ENCODE data around the gene GRIFIN. TPM values are rescaled to one million over a fixed set of nuclear protein-coding genes. Genes with fewer than 3 reads are reported as not detected.

The GRIFIN gene
- total RNA-seq, 1 donor from 2014 or later, result not detected

GRCh38 chr7:2445047-2445446 lies 31.2 kb downstream of the GRIFIN start:
- H3K4me3 ChIP-seq, result no peak overlapping the region
- H3K36me3 ChIP-seq, result no peaks in the 10 kb centered on the region
- DNase-seq (peak; percentile 63), ATAC-seq (peak; percentile 10)
- no peak for TF ChIP-seq CTCF (IDR thresholded peaks at IDR 0.05)
- H3K27ac ChIP-seq, result no peak overlapping the region
- intact Hi-C loops (cut with DNase I), result no loop called here
- H3K27me3 ChIP-seq, result no peaks in the 10 kb centered on the region
- peaks cover 9% of the 10 kb centered on the region for H3K4me1 ChIP-seq
- no peaks in the 10 kb centered on the region for H3K9me3 ChIP-seq

GRCh38 chr7:2444476-2444875 lies 31.7 kb downstream of the GRIFIN start:
- Histone ChIP-seq H3K4me1 (peaks cover 9% of the 10 kb centered on the region), H3K4me3 (no peak overlapping the region), H3K9me3 (no peaks in the 10 kb centered on the region), H3K36me3 (no peaks in the 10 kb centered on the region), H3K27ac (no peak overlapping the region), H3K27me3 (no peaks in the 10 kb centered on the region)
- DNase-seq (no peak), ATAC-seq (no peak)
- no peak for TF ChIP-seq CTCF (IDR thresholded peaks at IDR 0.05)
- intact Hi-C loops (cut with DNase I), result no loop called here

GRCh38 chr7:2443491-2443890 lies 32.7 kb downstream of the GRIFIN start:
- no peak for ATAC-seq
- Histone ChIP-seq H3K36me3 (no peaks in the 10 kb centered on the region), H3K4me3 (no peak overlapping the region), H3K27me3 (no peaks in the 10 kb centered on the region), H3K27ac (no peak overlapping the region), H3K4me1 (peaks cover 9% of the 10 kb centered on the region), H3K9me3 (no peaks in the 10 kb centered on the region)
- intact Hi-C loops (cut with DNase I), result no loop called here
- no peak for TF ChIP-seq CTCF (IDR thresholded peaks at IDR 0.05)
- no peak for DNase-seq

GRCh38 chr7:2441430-2442058 lies 34.7 kb downstream of the GRIFIN start:
- Histone ChIP-seq H3K27me3 (no peaks in the 10 kb centered on the region), H3K4me3 (no peak overlapping the region), H3K36me3 (peaks cover 2% of the 10 kb centered on the region), H3K9me3 (no peaks in the 10 kb centered on the region), H3K27ac (peak overlapping the region; percentile 63), H3K4me1 (peaks cover 15% of the 10 kb centered on the region)
- DNase-seq (no peak), ATAC-seq (no peak)
- no peak for TF ChIP-seq CTCF (IDR thresholded peaks at IDR 0.05)
- intact Hi-C loops (cut with DNase I), result no loop called here

GRCh38 chr7:2440608-2441245 lies 35.5 kb downstream of the GRIFIN start:
- H3K27ac ChIP-seq, result peak overlapping the region; percentile 63
- intact Hi-C loops (cut with DNase I), result no loop called here
- no peaks in the 10 kb centered on the region for H3K27me3 ChIP-seq
- H3K9me3 ChIP-seq, result no peaks in the 10 kb centered on the region
- peak; percentile 54 for ATAC-seq
- H3K4me3 ChIP-seq, result no peak overlapping the region
- TF ChIP-seq CTCF (IDR thresholded peaks at IDR 0.05), result no peak
- no peak for DNase-seq
- H3K4me1 ChIP-seq, result peaks cover 15% of the 10 kb centered on the region
- H3K36me3 ChIP-seq, result peaks cover 7% of the 10 kb centered on the region
